Stimulated activated effector memory CD8-positive, alpha-beta T cell treated with anti-CD3 and anti-CD28 coated beads, Interleukin-12 subunit alpha, Interleukin-12 subunit beta, amount 100 ng/mL, for 72 hours (primary cell): ENCODE data around the gene MAPKAP1.

Source experiments
- ATAC-seq: fragments of 150-1000 bp; cut with Tn5 transposase; 2 replicates; pipeline ENCODE4 v1.10.0; 2021
- DNase-seq, 2 donors: peaks; one replicate each; pipeline ENCODE4 v3.0.0; 2021 to 2022; ENCODE audit warnings: low spot score in 2 of 2
- H3K27ac Mint-ChIP-seq: one replicate; pipeline ENCODE4 v1.8.0; 2022; ENCODE audit warnings: mild to moderate bottlenecking, mixed read lengths
- H3K36me3 Mint-ChIP-seq: one replicate; pipeline ENCODE4 v1.8.0; 2022; ENCODE audit warnings: mild to moderate bottlenecking, mixed read lengths
- H3K4me1 Mint-ChIP-seq: one replicate; pipeline ENCODE4 v1.8.0; 2022; ENCODE audit warnings: mixed read lengths
- H3K4me3 Mint-ChIP-seq: one replicate; pipeline ENCODE4 v1.8.0; 2022; ENCODE audit warnings: mild to moderate bottlenecking, mixed read lengths
- H3K9me3 Mint-ChIP-seq: one replicate; pipeline ENCODE4 v1.8.0; 2022; ENCODE audit warnings: mixed read lengths

Gene MAPKAP1

DNA sequence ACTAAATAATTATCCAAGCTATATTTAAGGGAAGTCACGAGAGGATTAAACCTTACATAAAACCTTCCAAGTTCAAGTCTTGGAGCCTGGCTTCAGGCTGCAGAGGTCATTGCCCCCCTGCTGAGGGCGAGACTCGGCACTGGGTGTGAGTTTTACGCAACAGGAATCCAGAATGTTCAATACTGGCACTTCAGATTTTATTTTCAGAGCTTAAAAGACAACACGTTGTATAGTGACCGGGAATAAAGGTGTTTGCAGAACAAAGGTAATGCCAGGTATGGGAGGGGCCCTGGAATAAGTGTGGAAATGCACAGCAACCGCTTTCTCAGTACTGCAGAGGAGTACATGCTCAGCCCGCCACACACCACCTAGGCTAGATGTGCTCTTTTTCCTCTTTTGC lies 238.4 kb downstream of the MAPKAP1 start:
- ATAC-seq (no peak), DNase-seq (no peak)
- Mint-ChIP-seq H3K9me3 (no peaks in the 10 kb centered on the region), H3K4me1 (no peaks in the 10 kb centered on the region), H3K36me3 (peaks cover 8% of the 10 kb centered on the region), H3K4me3 (no peak overlapping the region), H3K27ac (no peak overlapping the region)

DNA sequence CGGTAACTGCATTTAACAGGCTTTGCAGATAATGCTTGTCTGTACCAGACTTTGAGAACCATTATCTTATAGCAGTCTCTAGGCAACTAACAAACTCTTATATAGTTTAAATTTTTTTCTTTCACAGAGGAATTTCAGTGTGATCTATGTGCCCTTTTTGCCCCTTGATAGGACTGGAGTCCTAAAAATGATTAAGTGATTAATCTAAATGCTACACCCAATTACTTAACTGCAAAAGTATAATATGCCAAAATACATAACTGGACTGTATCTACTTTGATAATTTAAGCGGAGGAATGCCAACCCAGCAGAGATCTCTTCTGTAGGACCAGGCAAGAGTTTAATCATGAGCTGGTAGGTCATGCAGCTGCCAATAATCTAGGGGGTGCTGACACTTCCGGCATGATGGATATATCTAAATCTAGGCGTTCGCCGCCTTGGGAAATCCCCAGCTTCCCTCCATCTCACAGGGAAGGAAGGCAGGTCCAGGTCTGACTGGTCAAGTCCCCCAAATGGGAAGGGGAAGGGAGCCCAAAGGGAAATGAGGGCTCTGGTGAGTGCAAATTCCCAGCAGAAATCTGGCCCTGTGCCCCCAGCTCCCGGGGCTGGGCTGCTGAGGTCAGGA lies 239.8 kb downstream of the MAPKAP1 start:
- no peak overlapping the region for H3K4me3 Mint-ChIP-seq
- peaks cover 8% of the 10 kb centered on the region for H3K36me3 Mint-ChIP-seq
- no peaks in the 10 kb centered on the region for H3K4me1 Mint-ChIP-seq
- ATAC-seq (no peak), DNase-seq (no peak)
- no peak overlapping the region for H3K27ac Mint-ChIP-seq
- no peaks in the 10 kb centered on the region for H3K9me3 Mint-ChIP-seq

DNA sequence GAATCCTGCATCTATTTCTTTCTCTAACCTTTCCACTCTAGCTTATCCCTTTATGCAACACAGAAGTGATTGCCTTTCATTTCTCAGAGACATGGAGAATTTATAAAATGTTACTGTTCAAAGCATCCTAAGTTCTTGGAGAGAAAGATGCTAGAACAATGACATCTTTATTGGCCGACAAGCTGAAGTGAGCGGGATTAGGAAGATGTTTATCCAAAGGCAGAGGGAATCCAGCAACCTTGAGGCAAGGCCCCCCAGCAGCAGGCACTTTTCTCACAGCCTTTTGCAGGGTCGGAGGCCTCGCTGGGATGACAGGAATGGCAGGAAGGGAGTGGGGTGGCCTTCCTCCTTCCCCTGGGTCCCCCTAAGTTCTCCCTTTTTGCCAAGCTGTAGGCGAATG lies 240.6 kb downstream of the MAPKAP1 start:
- no peak overlapping the region for H3K27ac Mint-ChIP-seq
- H3K4me1 Mint-ChIP-seq, result no peaks in the 10 kb centered on the region
- DNase-seq (no peak), ATAC-seq (no peak)
- H3K9me3 Mint-ChIP-seq, result no peaks in the 10 kb centered on the region
- H3K36me3 Mint-ChIP-seq, result peaks cover 9% of the 10 kb centered on the region
- H3K4me3 Mint-ChIP-seq, result no peak overlapping the region

- H3K27ac Mint-ChIP-seq, result no peak overlapping the region
- H3K36me3 Mint-ChIP-seq, result peaks cover 22% of the 10 kb centered on the region
- no peak overlapping the region for H3K4me3 Mint-ChIP-seq
- no peaks in the 10 kb centered on the region for H3K9me3 Mint-ChIP-seq
- no peaks in the 10 kb centered on the region for H3K4me1 Mint-ChIP-seq
- no peak for DNase-seq
- ATAC-seq, result no peak
Observed at GRCh38 chr9:125464591-125465385, 242.2 kb downstream of the MAPKAP1 start.

DNA sequence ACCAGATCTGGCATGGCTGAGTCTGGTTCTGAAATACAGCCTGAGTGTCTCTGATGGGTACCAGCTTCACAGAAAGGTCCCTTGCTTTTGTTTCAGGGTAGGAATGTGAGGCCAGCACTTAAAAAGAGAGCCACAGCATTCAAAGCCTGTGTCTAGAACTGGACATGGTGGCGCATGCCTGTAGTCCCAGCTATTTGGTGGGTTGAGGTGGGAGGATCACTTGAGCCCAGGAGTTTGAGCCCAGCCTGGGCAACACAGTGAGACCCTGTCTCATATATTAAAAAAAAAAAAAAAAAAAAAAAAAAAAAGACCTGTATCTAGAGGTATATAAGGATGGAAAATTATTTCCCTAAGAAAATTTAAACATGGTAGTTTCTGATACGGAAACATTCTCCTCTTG lies 243.1 kb downstream of the MAPKAP1 start:
- Mint-ChIP-seq H3K4me3 (no peak overlapping the region), H3K9me3 (no peaks in the 10 kb centered on the region), H3K4me1 (no peaks in the 10 kb centered on the region), H3K27ac (no peak overlapping the region), H3K36me3 (peaks cover 17% of the 10 kb centered on the region)
- DNase-seq (no peak), ATAC-seq (no peak)

GRCh38 chr9:125462861-125463291 lies 244.1 kb downstream of the MAPKAP1 start:
- no peaks in the 10 kb centered on the region for H3K4me1 Mint-ChIP-seq
- H3K27ac Mint-ChIP-seq, result no peak overlapping the region
- H3K9me3 Mint-ChIP-seq, result peaks cover 2% of the 10 kb centered on the region
- H3K36me3 Mint-ChIP-seq, result peaks cover 15% of the 10 kb centered on the region
- no peak overlapping the region for H3K4me3 Mint-ChIP-seq
- ATAC-seq (no peak), DNase-seq (no peak)

DNA sequence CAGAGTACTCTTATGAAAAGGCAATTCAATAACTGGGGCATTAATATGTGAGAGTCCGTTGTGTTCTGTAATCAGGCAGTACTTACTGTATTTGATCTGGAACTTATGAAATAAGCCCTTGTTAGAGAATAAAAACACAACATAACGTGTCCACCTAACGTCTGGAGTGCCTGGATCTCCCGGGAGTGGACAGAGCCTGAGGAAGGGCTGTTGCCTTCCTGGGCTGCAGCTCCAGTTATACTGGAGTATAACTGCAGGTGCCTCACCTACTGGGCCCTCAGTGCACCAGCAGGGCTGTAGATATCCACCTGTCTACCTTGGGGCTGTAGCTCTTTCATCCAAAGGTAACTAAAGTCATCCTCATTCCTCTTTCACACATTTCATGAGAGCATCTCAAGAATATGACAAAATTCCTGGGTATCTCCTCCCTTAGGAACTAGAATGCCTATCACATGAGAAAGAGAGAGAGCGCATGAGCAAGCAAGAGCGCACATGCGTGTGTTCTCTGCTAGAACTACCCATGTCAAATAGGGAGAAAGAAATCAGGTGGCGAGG lies 245.3 kb downstream of the MAPKAP1 start:
- H3K27ac Mint-ChIP-seq, result no peak overlapping the region
- ATAC-seq (no peak), DNase-seq (no peak)
- no peak overlapping the region for H3K4me3 Mint-ChIP-seq
- peaks cover 15% of the 10 kb centered on the region for H3K36me3 Mint-ChIP-seq
- peaks cover 4% of the 10 kb centered on the region for H3K9me3 Mint-ChIP-seq
- no peaks in the 10 kb centered on the region for H3K4me1 Mint-ChIP-seq

DNA sequence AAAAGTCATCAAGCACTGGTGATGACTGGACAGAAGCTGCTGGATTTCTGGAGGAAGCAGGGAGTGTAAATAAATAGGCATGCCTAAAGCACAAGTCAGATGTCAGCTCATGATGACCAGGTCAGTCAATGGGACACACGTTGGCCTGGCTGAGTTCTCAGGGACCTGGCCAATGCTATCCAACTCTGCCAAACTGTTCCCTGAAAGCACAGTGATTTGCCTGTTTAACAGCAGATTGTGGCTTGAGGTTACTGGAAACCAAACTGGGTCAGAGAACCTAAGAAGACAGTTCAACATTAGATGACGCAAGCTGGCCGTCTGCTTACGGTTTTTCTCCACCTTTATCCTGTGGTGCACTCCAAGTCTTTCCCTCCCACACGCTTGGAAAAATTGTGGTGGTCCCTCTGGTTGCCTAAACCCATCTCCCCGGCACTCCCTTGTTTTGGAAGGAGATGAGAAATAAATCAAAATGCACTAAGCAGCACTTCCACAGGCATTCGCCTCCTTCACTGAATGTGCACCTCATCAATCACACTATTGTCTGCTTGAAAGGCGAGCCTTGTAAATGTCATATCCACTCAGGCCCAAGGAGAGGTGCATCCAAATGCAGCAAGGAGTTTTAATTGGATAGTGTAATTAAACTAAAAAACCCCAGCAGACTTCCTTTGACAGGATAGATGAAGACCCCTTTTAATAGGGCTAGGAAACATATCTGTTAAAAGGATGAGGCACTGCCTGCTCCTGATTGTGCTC lies 245.9 kb downstream of the MAPKAP1 start:
- Mint-ChIP-seq H3K27ac (no peak overlapping the region), H3K4me3 (no peak overlapping the region), H3K9me3 (peaks cover 4% of the 10 kb centered on the region), H3K4me1 (no peaks in the 10 kb centered on the region), H3K36me3 (peaks cover 15% of the 10 kb centered on the region)
- no peak for ATAC-seq
- no peak for DNase-seq

DNA sequence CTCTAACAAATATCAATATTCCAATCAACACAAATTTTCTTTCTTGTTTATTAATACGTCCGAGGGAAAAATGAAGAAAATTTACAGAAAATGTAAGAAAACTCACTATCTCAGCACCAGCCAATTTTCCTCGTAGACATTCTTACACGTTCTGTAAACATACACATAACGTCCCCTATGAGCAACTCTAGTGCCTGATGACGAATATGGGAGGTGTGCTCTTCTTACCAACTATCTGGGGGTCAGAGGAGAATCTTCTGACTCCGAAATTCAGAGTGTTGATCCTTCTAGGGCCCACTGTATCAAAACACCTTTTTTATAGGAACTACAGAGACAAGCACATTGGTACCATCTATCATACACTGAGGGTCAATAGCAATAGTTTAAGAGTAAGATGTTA lies 246.7 kb downstream of the MAPKAP1 start:
- no peaks in the 10 kb centered on the region for H3K4me1 Mint-ChIP-seq
- DNase-seq, result no peak
- H3K4me3 Mint-ChIP-seq, result no peak overlapping the region
- peaks cover 15% of the 10 kb centered on the region for H3K36me3 Mint-ChIP-seq
- no peak for ATAC-seq
- peaks cover 4% of the 10 kb centered on the region for H3K9me3 Mint-ChIP-seq
- H3K27ac Mint-ChIP-seq, result no peak overlapping the region

- H3K27ac Mint-ChIP-seq, result no peak overlapping the region
- no peak overlapping the region for H3K4me3 Mint-ChIP-seq
- no peak for ATAC-seq
- no peak for DNase-seq
- H3K36me3 Mint-ChIP-seq, result peaks cover 15% of the 10 kb centered on the region
- no peaks in the 10 kb centered on the region for H3K4me1 Mint-ChIP-seq
- peaks cover 4% of the 10 kb centered on the region for H3K9me3 Mint-ChIP-seq
Observed at GRCh38 chr9:125457357-125457756, 249.7 kb downstream of the MAPKAP1 start.

DNA sequence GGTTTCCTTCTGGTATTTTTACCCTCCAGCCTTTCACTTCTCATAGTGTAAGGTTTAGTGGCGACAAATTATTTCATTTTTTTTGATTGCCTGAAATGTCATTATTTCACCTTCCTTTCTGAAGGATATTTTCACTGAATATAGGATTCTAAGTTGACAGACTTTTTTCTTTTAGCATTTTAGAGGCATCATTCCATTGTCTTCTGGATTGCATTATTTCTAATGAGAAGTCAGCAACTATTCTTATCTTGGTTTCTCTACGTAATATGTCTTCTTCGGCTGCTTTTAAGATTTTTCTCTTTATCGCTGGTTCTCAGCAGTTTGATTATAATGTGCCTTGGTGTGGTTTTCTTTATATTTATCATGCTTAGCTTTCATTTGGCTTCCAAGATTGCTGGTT lies 251.1 kb downstream of the MAPKAP1 start:
- no peak for ATAC-seq
- Mint-ChIP-seq H3K36me3 (peaks cover 19% of the 10 kb centered on the region), H3K4me1 (no peaks in the 10 kb centered on the region), H3K9me3 (peaks cover 4% of the 10 kb centered on the region), H3K27ac (no peak overlapping the region), H3K4me3 (no peak overlapping the region)
- no peak for DNase-seq

DNA sequence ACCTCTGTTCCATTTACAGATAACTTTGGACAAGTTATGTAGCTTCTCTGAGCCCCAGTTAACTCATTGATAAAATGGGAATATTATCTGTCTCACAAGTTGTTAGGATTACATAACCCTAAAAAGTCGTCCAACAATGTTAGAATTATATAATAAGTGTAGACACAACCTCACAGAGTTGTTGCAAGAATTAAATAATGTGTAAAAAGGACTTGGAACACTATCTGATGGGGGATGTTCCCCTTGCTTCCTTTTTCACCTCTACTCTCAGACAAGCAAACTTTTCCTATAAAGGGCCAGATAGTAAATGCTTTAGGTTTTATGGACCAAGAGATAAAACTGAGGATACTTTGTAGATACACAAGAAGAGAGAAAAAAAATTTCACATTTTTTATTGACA lies 251.9 kb downstream of the MAPKAP1 start:
- Mint-ChIP-seq H3K27ac (no peak overlapping the region), H3K4me1 (no peaks in the 10 kb centered on the region), H3K9me3 (peaks cover 4% of the 10 kb centered on the region), H3K36me3 (peaks cover 14% of the 10 kb centered on the region), H3K4me3 (no peak overlapping the region)
- no peak for DNase-seq
- no peak for ATAC-seq

DNA sequence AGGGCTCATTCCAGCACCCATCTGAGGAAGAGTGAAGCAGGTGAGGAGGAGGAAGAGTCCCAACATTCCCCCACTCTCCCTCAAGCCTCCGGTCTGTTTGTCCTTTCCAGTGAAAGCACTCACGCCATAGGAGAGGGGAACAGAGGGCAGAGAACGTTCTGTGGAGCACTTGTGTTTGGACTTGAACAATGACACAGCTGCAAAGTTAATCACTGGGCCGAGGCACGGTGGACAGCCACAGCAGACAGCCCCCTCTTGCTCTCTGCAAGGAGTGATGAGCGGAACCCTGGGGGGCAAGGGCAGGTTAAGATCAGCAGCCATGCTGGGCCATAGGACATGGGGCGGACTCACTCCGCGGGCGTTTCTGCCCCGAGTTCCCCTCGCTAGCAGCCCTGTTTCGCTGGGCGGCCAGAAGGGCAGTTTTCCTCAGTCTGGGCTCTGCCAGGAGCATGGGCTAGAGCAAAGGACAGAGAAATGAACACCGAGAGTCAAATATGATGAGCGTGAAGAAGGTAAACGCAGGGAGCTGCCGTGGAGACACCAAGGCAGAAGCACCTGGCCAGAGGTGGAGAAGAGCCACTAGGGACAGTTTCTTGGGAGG lies 259.7 kb downstream of the MAPKAP1 start:
- DNase-seq (no peak), ATAC-seq (no peak)
- H3K27ac Mint-ChIP-seq, result peak overlapping the region; percentile 48
- H3K36me3 Mint-ChIP-seq, result peaks cover 28% of the 10 kb centered on the region
- peaks cover 7% of the 10 kb centered on the region for H3K4me1 Mint-ChIP-seq
- H3K9me3 Mint-ChIP-seq, result no peaks in the 10 kb centered on the region
- H3K4me3 Mint-ChIP-seq, result no peak overlapping the region

GRCh38 chr9:125446561-125447094 lies 260.4 kb downstream of the MAPKAP1 start:
- peaks cover 29% of the 10 kb centered on the region for H3K36me3 Mint-ChIP-seq
- H3K4me1 Mint-ChIP-seq, result peaks cover 7% of the 10 kb centered on the region
- ATAC-seq (peak; percentile 34), DNase-seq (peak in 1 of 2 donors; percentile 46)
- no peak overlapping the region for H3K27ac Mint-ChIP-seq
- no peak overlapping the region for H3K4me3 Mint-ChIP-seq
- no peaks in the 10 kb centered on the region for H3K9me3 Mint-ChIP-seq

DNA sequence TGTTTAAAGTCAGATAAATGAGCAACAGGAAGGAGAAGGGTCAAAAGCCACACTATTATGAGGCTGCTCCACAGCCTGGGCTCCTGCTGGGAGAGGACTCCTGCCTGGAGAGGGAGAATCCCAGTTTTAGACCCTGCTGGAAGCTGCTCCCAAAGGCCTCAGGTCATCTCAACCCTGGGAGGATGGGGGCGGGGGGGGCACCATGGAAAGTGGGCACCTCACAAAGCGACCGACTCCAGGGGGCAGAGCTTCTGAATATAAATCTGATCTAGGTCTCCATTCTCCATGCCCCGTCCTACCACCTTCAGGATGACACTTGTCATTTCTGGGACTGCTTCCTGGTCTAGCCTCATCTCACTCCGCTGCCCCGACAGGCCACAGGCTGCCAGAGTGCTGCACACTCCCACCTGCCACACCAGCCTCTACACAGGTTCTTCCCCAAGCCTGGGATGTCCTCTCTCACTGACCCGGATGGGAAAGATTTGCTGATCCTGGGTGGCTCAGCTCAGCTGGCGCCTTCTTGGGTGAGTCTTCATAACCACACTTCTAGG lies 262.0 kb downstream of the MAPKAP1 start:
- DNase-seq (no peak), ATAC-seq (no peak)
- H3K4me1 Mint-ChIP-seq, result peaks cover 7% of the 10 kb centered on the region
- peaks cover 37% of the 10 kb centered on the region for H3K36me3 Mint-ChIP-seq
- H3K27ac Mint-ChIP-seq, result no peak overlapping the region
- H3K4me3 Mint-ChIP-seq, result no peak overlapping the region
- no peaks in the 10 kb centered on the region for H3K9me3 Mint-ChIP-seq
